Endothelial cell of umbilical vein (primary cell): ENCODE measurements around the gene NPPC. TPM values are rescaled to one million over a fixed set of nuclear protein-coding genes. Genes with fewer than 3 reads are reported as not detected.
A peak's percentile ranks its signal among the peaks of the same experiment; 100 is the strongest.

ENCODE experiments used
- Bru-seq: library from RNA; stranded (reverse); fragments of 400-500 nt; gene quantifications from one replicate; lab custom pipeline; 2021; lab: Mats Ljungman, UMichigan
- BruChase-seq, 2 experiments: library from RNA; stranded (reverse); fragments of 400-500 nt; gene quantifications; one replicate each; lab custom pipeline; 2021; lab: Mats Ljungman, UMichigan
- BruUV-seq: library from RNA; stranded (reverse); fragments of 400-500 nt; replicated peaks from 2 replicates; lab custom pipeline; 2021; lab: Mats Ljungman, UMichigan
- CTCF ChIA-PET: fragments of 300-600, 350-600 bp; sonication (Branson Sonifier 250); formaldehyde crosslinking; loops from one replicate; lab custom pipeline; 2021; ENCODE audit warnings: antibody characterized with exemption, inconsistent platforms; lab: Charles Lee
- POLR2A ChIA-PET: fragments of 300-600, 350-600 bp; sonication (Branson Sonifier 250); formaldehyde crosslinking; loops from one replicate; lab custom pipeline; 2021; ENCODE audit warnings: antibody characterized with exemption, inconsistent platforms; lab: Charles Lee
- DNase-seq: peaks from one replicate; pipeline ENCODE4 v3.0.0-alpha.2; 2011; ENCODE audit warnings: low read depth, low spot score
- FAIRE-seq: peaks from 2 replicates; lab custom pipeline; 2011; peaks lifted over from hg19 to GRCh38; lab: Jason Lieb, UNC
- H2AFZ ChIP-seq: 2 replicates; pipeline ENCODE4 v1.6.0; 2012; ENCODE audit warnings: low read depth, low read length, control low read depth, inconsistent platforms
- H3K27ac ChIP-seq: 2 replicates; pipeline ENCODE4 v1.5.1; 2011; ENCODE audit warnings: low read depth, mild to moderate bottlenecking, control low read depth, low read length, moderate library complexity; ENCODE audit not compliant: insufficient read depth
- H3K27me3 ChIP-seq, 2 experiments: 2 replicates each; pipeline versions ENCODE4 v1.6.0 to v1.6.1; 2011; ENCODE audit warnings: low read length in 2 of 2, mixed read lengths in 1 of 2; ENCODE audit not compliant: control insufficient read depth in 2 of 2, insufficient read depth in 2 of 2
- H3K36me3 ChIP-seq, 2 experiments: 2 replicates in 1 of 2; 3 replicates in 1 of 2; pipeline ENCODE4 v1.5.1; 2011; ENCODE audit warnings: low read length in 2 of 2, mild to moderate bottlenecking in 1 of 2, moderate library complexity in 1 of 2; ENCODE audit not compliant: control insufficient read depth in 2 of 2, insufficient read depth in 2 of 2; ENCODE audit errors: extremely low read depth in 1 of 2
- H3K4me1 ChIP-seq: 3 replicates; pipeline ENCODE4 v1.5.1; 2011; ENCODE audit warnings: mild to moderate bottlenecking, low read length; ENCODE audit not compliant: control insufficient read depth, insufficient read depth; ENCODE audit errors: extremely low read depth
- H3K4me2 ChIP-seq: 2 replicates; pipeline ENCODE4 v1.6.1; 2011; ENCODE audit warnings: low read length, control low read depth, mixed read lengths; ENCODE audit not compliant: insufficient read depth
- H3K4me3 ChIP-seq, 3 experiments: fragments of 200-600 bp in 1 of 3; sonication (generic), shearing (Covaris generic) in 1 of 3; replicated peaks in 1 of 3; 2 replicates each; pipeline ENCODE4 v1.5.1; 2011 to 2016; ENCODE audit warnings: control low read depth in 3 of 3, low read length in 3 of 3, mild to moderate bottlenecking in 2 of 3, inconsistent platforms in 1 of 3, low read depth in 1 of 3, moderate library complexity in 1 of 3; ENCODE audit not compliant: insufficient read depth in 1 of 3
- H3K79me2 ChIP-seq: 2 replicates; pipeline ENCODE4 v1.6.0; 2012; ENCODE audit warnings: low read length, inconsistent platforms; ENCODE audit not compliant: control insufficient read depth, insufficient read depth
- H3K9ac ChIP-seq: replicated peaks from 2 replicates; pipeline ENCODE3; 2011; ENCODE audit warnings: low read length, control low read depth; ENCODE audit not compliant: insufficient read depth; ENCODE audit errors: extremely low read depth
- H3K9me1 ChIP-seq: replicated peaks from 3 replicates; pipeline ENCODE4 v1.6.0; 2011; ENCODE audit warnings: mild to moderate bottlenecking, low read length; ENCODE audit not compliant: control insufficient read depth, insufficient read depth; ENCODE audit errors: extremely low read depth
- H3K9me3 ChIP-seq: replicated peaks from 2 replicates; pipeline ENCODE4 v1.5.1; 2012; ENCODE audit warnings: low read length, inconsistent platforms; ENCODE audit not compliant: control insufficient read depth, insufficient read depth
- H4K20me1 ChIP-seq: replicated peaks from 2 replicates; pipeline ENCODE3; 2011; ENCODE audit warnings: mild to moderate bottlenecking, low read length; ENCODE audit not compliant: control insufficient read depth, insufficient read depth; ENCODE audit errors: extremely low read depth
- EZH2 ChIP-seq: IDR thresholded peaks from 2 replicates; pipeline ENCODE4 v1.6.1; 2012; ENCODE audit warnings: borderline replicate concordance, low read depth, mild to moderate bottlenecking, moderate library complexity, low read length, inconsistent platforms; ENCODE audit not compliant: severe bottlenecking
- GATA2 ChIP-seq: IDR thresholded peaks from 2 replicates; pipeline ENCODE4 v1.7.0; 2011; ENCODE audit warnings: low read depth, mild to moderate bottlenecking, moderate library complexity, mixed read lengths, low read length; ENCODE audit not compliant: insufficient read length, insufficient read depth
- JUN ChIP-seq: IDR thresholded peaks from 2 replicates; pipeline ENCODE4 v1.6.1; 2011; ENCODE audit warnings: borderline replicate concordance, low read depth; ENCODE audit not compliant: insufficient read length, insufficient read depth
- MYC ChIP-seq: IDR thresholded peaks from one replicate; pipeline ENCODE4 v1.6.1; 2011; ENCODE audit warnings: mild to moderate bottlenecking, low read depth, low read length
- POLR2A ChIP-seq: IDR thresholded peaks from 2 replicates; pipeline ENCODE4 v1.6.1; 2012; ENCODE audit warnings: low read depth, mild to moderate bottlenecking, control low read depth, low read length
- POLR2AphosphoS5 ChIP-seq: IDR thresholded peaks from 2 replicates; pipeline ENCODE4 v1.6.1; 2012; ENCODE audit warnings: low read depth, mild to moderate bottlenecking, control low read depth, low read length, moderate library complexity; ENCODE audit not compliant: insufficient read depth
- dilution Hi-C: fragments of 300-500 bp; cut with MboI; formaldehyde crosslinking; loops from one replicate; pipeline ENCODE4 v1.15.0; 2019; ENCODE audit warnings: low sequenced_read_pairs; ENCODE audit not compliant: extremely low pct_ligation_motif_present
- intact Hi-C: fragments of 100-400 bp; cut with micrococcal nuclease; formaldehyde crosslinking; loops from one replicate; pipeline ENCODE4 v1.10.0; 2022
- long read RNA-seq: library from polyadenylated mRNA; stranded (forward); transcript quantifications from one replicate; pipeline ENCODE4 v2.0.0, GENCODE V29; 2021
- polyA minus RNA-seq, 3 experiments: library from RNA; depleted of rRNA, polyadenylated mRNA; stranded (reverse); fragments of >200 nt; gene quantifications; 1 replicate in 1 of 3; 2 replicates in 2 of 3; pipeline ENCODE4 v1.2.3, GENCODE V29; 2011
- polyA plus RNA-seq, 4 experiments: library from polyadenylated mRNA; depleted of rRNA in 3 of 4; stranded (reverse) in 3 of 4; unstranded in 1 of 4; fragments of >200 nt; gene quantifications; 2 replicates each; pipeline versions ENCODE4 v1.2.1 to v1.2.3, GENCODE V29; 2011 to 2012; ENCODE audit warnings: missing spikeins in 1 of 4
- total RNA-seq: library from RNA; stranded (reverse); gene quantifications from 2 replicates; pipeline ENCODE4 v1.2.3, GENCODE V29; 2021
- TF ChIP-seq, protein P1 (sequence below), 2 donors: IDR thresholded peaks; 1 replicate in 1 of 2; 2 replicates in 1 of 2; pipeline ENCODE4 v1.5.1; 2011; ENCODE audit warnings: low read length in 2 of 2, mild to moderate bottlenecking in 2 of 2, moderate library complexity in 2 of 2, control low read depth in 1 of 2, inconsistent platforms in 1 of 2, low read depth in 1 of 2; ENCODE audit not compliant: insufficient read depth in 1 of 2; ENCODE audit errors: extremely low read depth in 1 of 2

Gene NPPC, protein sequence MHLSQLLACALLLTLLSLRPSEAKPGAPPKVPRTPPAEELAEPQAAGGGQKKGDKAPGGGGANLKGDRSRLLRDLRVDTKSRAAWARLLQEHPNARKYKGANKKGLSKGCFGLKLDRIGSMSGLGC
- total RNA-seq (not detected in 2 replicates), polyA plus RNA-seq (not detected in 2 replicates), polyA minus RNA-seq (not detected in 2 replicates), Bru-seq, nascent RNA (not detected), BruChase-seq, experiment 1, labeled RNA remaining after a 6-hour chase (not detected), BruChase-seq, experiment 2, labeled RNA remaining after a 2-hour chase (not detected)
- not detected in 2 replicates for polyA plus RNA-seq (2011; cell fraction: cytosol; rRNA removed)
- polyA plus RNA-seq (2011; cell fraction: nucleus; rRNA removed), result not detected in 2 replicates
- not detected in 2 replicates for polyA plus RNA-seq (2012)
- polyA minus RNA-seq (2011; cell fraction: cytosol; rRNA and poly(A)+ RNA removed), result not detected
- polyA minus RNA-seq (2011; cell fraction: nucleus; rRNA and poly(A)+ RNA removed), result not detected in 2 replicates
- long read RNA-seq, result 0 reads

DNA sequence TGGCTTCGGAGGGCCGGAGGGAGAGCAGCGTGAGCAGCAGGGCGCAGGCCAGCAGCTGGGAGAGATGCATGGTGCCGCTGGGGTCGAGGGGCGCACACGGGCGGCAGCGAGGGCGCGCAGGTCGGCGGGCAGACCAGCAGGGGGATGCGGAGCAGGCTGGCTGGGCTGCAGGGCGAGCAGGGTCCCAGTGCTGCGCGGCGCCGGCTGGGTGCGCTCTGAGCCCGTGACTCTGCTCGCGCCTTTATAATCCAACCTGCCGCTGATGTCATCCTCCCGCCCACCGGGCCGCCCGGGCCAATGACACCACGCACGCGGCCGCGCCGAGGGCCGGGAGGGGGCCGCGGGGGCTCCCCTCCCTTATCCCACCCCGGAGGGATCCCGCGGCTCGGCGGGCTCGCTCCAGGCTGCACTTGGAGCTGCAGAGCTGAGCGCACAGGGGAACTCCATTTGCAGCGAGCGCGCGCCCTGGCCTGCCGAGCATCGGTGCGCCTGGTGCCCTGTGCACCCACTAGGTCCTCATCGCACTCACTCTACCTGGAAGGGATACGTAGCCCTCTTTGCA, at the start of gene NPPC:
Gene NPPC, minus strand, starts transcription at position 217 of the 562 bp plus-strand sequence. Its CDS starts 147 bp downstream, at position 70.
- FAIRE-seq, result peak; percentile 38
- no peaks in the 10 kb centered on the region for H3K9me3 ChIP-seq
- H3K4me1 ChIP-seq, result peaks cover 15% of the 10 kb centered on the region
- no peaks in the 10 kb centered on the region for H4K20me1 ChIP-seq
- DNase-seq, result peak; percentile 55
- ChIA-PET POLR2A (no interaction called here), CTCF (interaction anchor here (0.6 to 5.1 kb wide), 26 partner anchors 9 to 513 kb away, joined by 3 to 149 read pairs (median 6); partner anchors contain the start of gene DIS3L2)
- no peak for TF ChIP-seq MYC
- TF ChIP-seq JUN, result no peak
- no peak for TF ChIP-seq GATA2
- TF ChIP-seq EZH2, result no peak
- TF ChIP-seq, protein P1, sequence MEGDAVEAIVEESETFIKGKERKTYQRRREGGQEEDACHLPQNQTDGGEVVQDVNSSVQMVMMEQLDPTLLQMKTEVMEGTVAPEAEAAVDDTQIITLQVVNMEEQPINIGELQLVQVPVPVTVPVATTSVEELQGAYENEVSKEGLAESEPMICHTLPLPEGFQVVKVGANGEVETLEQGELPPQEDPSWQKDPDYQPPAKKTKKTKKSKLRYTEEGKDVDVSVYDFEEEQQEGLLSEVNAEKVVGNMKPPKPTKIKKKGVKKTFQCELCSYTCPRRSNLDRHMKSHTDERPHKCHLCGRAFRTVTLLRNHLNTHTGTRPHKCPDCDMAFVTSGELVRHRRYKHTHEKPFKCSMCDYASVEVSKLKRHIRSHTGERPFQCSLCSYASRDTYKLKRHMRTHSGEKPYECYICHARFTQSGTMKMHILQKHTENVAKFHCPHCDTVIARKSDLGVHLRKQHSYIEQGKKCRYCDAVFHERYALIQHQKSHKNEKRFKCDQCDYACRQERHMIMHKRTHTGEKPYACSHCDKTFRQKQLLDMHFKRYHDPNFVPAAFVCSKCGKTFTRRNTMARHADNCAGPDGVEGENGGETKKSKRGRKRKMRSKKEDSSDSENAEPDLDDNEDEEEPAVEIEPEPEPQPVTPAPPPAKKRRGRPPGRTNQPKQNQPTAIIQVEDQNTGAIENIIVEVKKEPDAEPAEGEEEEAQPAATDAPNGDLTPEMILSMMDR (IDR thresholded peaks at IDR 0.05; ENCODE audit: extremely low read depth in 1 of 2, insufficient read depth in 1 of 2, low read depth in 1 of 2, low read length in 2 of 2), result peak; percentile 36 to 56
- no peak for TF ChIP-seq POLR2A
- no peak for TF ChIP-seq POLR2AphosphoS5
- dilution Hi-C loops, result no loop called here
- H3K27me3 ChIP-seq, result peaks cover 44 to 54% of the 10 kb centered on the region in 2 experiments
- H3K9me1 ChIP-seq, result no peaks in the 10 kb centered on the region
- BruUV-seq, result no TSS peak
- no peaks in the 10 kb centered on the region for H3K36me3 ChIP-seq
- H2AFZ ChIP-seq, result peak within 1 kb of the TSS; percentile 49
- no peak within 1 kb of the TSS for H3K27ac ChIP-seq
- H3K9ac ChIP-seq, result no peak within 1 kb of the TSS
- H3K4me3 ChIP-seq, result peak within 1 kb of the TSS in 2 of 3 experiments; percentile 30 to 45
- peak within 1 kb of the TSS; percentile 65 for H3K4me2 ChIP-seq
- intact Hi-C loops, result loop anchor here (1.0 kb wide), 1 partner anchor 35 kb away; the partner anchor contains the start of gene DIS3L2
- no peaks in the 10 kb centered on the region for H3K79me2 ChIP-seq
